K562 (cell line): Measurements from ENCODE around the gene ZNF22. TPM values are rescaled to one million over a fixed set of nuclear protein-coding genes. Genes with fewer than 3 reads are reported as not detected.

Experiments
- ARID1B ChIP-seq: fragments of 450-650 bp; IDR thresholded peaks from 2 replicates; pipeline ENCODE4 v1.6.1; 2016; ENCODE audit warnings: antibody characterized with exemption, mild to moderate bottlenecking, inconsistent platforms
- BRCA1 ChIP-seq, 2 experiments: fragments of 450-650 bp in 1 of 2; sonication (generic) in 1 of 2; formaldehyde crosslinking in 1 of 2; IDR thresholded peaks; 2 replicates each; pipeline versions ENCODE4 v1.5.0 to v1.6.1; 2017 to 2020; ENCODE audit warnings: mild to moderate bottlenecking in 1 of 2, missing genetic modification reagents in 1 of 2
- DDX20 ChIP-seq: fragments of 450-650 bp; IDR thresholded peaks from 2 replicates; pipeline ENCODE4 v1.6.1; 2016; ENCODE audit warnings: missing genetic modification characterization, low read depth, mild to moderate bottlenecking, missing compliant biosample characterization, moderate library complexity
- ELF4 ChIP-seq: fragments of 450-650 bp; formaldehyde crosslinking; IDR thresholded peaks from 2 replicates; pipeline ENCODE4 v1.4.0; 2022; ENCODE audit warnings: missing genetic modification characterization
- FOS ChIP-seq: IDR thresholded peaks from 3 replicates; pipeline ENCODE4 v1.6.1; 2011; ENCODE audit not compliant: insufficient read length; ENCODE audit errors: extremely low read depth
- GTF2B ChIP-seq: IDR thresholded peaks from 2 replicates; pipeline ENCODE4 v1.6.1; 2011; ENCODE audit not compliant: insufficient read length; ENCODE audit errors: extremely low read depth
- GTF3C2 ChIP-seq: IDR thresholded peaks from 3 replicates; pipeline ENCODE4 v1.6.1; 2011; ENCODE audit warnings: borderline replicate concordance, mild to moderate bottlenecking, moderate library complexity; ENCODE audit not compliant: insufficient read length; ENCODE audit errors: extremely low read depth
- KDM2B ChIP-seq: fragments of 250-450 bp; sonication (Bioruptor Pico); IDR thresholded peaks from 2 replicates; pipeline ENCODE4 v1.8.0; 2021; ENCODE audit warnings: mild to moderate bottlenecking, moderate library complexity
- KLF16 ChIP-seq: IDR thresholded peaks from 2 replicates; pipeline ENCODE4 v1.6.1; 2016; ENCODE audit warnings: antibody characterized with exemption
- MAX ChIP-seq: sonication (generic); formaldehyde crosslinking; IDR thresholded peaks from 2 replicates; pipeline ENCODE4 v1.9.0; 2022; ENCODE audit warnings: mild to moderate bottlenecking, missing genetic modification reagents
- MBD2 ChIP-seq: sonication (generic); IDR thresholded peaks from 2 replicates; pipeline ENCODE4 v1.6.1; 2016; ENCODE audit warnings: low read depth, borderline replicate concordance
- MEIS2 ChIP-seq: fragments of 450-650 bp; IDR thresholded peaks from 2 replicates; pipeline ENCODE4 v1.6.1; 2014; ENCODE audit warnings: mild to moderate bottlenecking; ENCODE audit not compliant: partially characterized antibody
- MITF ChIP-seq: IDR thresholded peaks from 2 replicates; pipeline ENCODE4 v1.6.1; 2014; ENCODE audit warnings: antibody characterized with exemption
- MXI1 ChIP-seq: IDR thresholded peaks from 2 replicates; pipeline ENCODE4 v1.6.1; 2011; ENCODE audit warnings: low read depth, mild to moderate bottlenecking, improper control_type of control experiment, low read length
- NFYB ChIP-seq: IDR thresholded peaks from 2 replicates; pipeline ENCODE4 v1.6.1; 2011; ENCODE audit warnings: mild to moderate bottlenecking, moderate library complexity; ENCODE audit not compliant: insufficient read length; ENCODE audit errors: extremely low read depth
- SIN3B ChIP-seq: fragments of 450-650 bp; IDR thresholded peaks from 2 replicates; pipeline ENCODE4 v1.6.1; 2017; ENCODE audit warnings: low read depth, mild to moderate bottlenecking, moderate library complexity
- TBL1XR1 ChIP-seq, 2 experiments: IDR thresholded peaks; 2 replicates each; pipeline ENCODE4 v1.6.1; 2012; ENCODE audit warnings: improper control_type of control experiment in 2 of 2, low read length in 2 of 2, mild to moderate bottlenecking in 1 of 2
- VEZF1 ChIP-seq: fragments of 200-800 bp; sonication (Bioruptor generic); IDR thresholded peaks from 2 replicates; pipeline ENCODE4 v1.6.1; 2017; ENCODE audit warnings: missing genetic modification characterization, missing compliant biosample characterization
- ZNF57 ChIP-seq: fragments of 450-650 bp; formaldehyde crosslinking; IDR thresholded peaks from 2 replicates; pipeline ENCODE4 v1.4.0; 2020; ENCODE audit warnings: mild to moderate bottlenecking, moderate library complexity
- ZNF830 ChIP-seq: fragments of 250-450 bp; sonication (Bioruptor Pico); IDR thresholded peaks from 2 replicates; pipeline ENCODE4 v1.5.0; 2021; ENCODE audit warnings: mild to moderate bottlenecking
- polyA plus RNA-seq, 8 experiments: library from polyadenylated mRNA; depleted of rRNA in 4 of 8; stranded (reverse) in 5 of 8; unstranded in 3 of 8; fragments of >200 nt; fragmentation: Nextera tagmentation in 2 of 8; fragmentation: Illumina TruSeq in 1 of 8; extraction: Ambion mirVana in 2 of 8; extraction: Trizol in 1 of 8; gene quantifications; 2 replicates each; pipeline versions ENCODE4 v1.2.1 to v1.2.3, GENCODE V29; 2011 to 2014; ENCODE audit warnings: inconsistent platforms in 1 of 8, missing spikeins in 1 of 8
- total RNA-seq, 7 experiments: library from RNA; depleted of rRNA in 6 of 7; stranded (reverse); fragments of >200 nt in 6 of 7; fragmentation: Illumina TruSeq in 2 of 7; extraction: Trizol in 2 of 7; gene quantifications; 2 replicates each; pipeline versions ENCODE4 v1.2.1 to v1.2.3, GENCODE V29; 2011 to 2021; ENCODE audit warnings: low replicate concordance in 1 of 7

ZNF22 gene
- total and polyA plus RNA-seq, 9 of the 15 experiments (the other 6 are each of a cell fraction or from before 2014, with no cell fraction given): 36.2 to 98.7 (median 51.2) TPM

GRCh38 chr10:44978570-44979280, 22.0 kb upstream of the ZNF22 start, which contains the start of gene DEPP1 (continued):
- TF ChIP-seq BRCA1 (IDR thresholded peaks at IDR 0.05): no peak
- TF ChIP-seq BRCA1 (CRISPR knock-in tag; IDR thresholded peaks at IDR 0.05): no peak
- TF ChIP-seq MITF: peak; percentile 56
- no peak for TF ChIP-seq FOS
- peak; percentile 50; the same call in 1 of the 2 replicates for TF ChIP-seq ARID1B
- TF ChIP-seq MXI1: no peak
- TF ChIP-seq MEIS2: peak; percentile 100
- no peak for TF ChIP-seq ZNF830 (CRISPR knock-in tag)
- no peak for TF ChIP-seq GTF3C2
- peak in 1 of 2 experiments; percentile 53; a peak in 1 of 4 replicates for TF ChIP-seq TBL1XR1 (IDR thresholded peaks at IDR 0.05; ENCODE audit: low read length in 2 of 2)
- TF ChIP-seq VEZF1 (CRISPR knock-in tag): peak; percentile 62; the same call in 1 of the 2 replicates
- TF ChIP-seq MAX (CRISPR knock-in tag): no peak
- TF ChIP-seq NFYB: no peak
- TF ChIP-seq SIN3B: no peak
- no peak for TF ChIP-seq ZNF57
- TF ChIP-seq DDX20 (tag): no peak
- no peak; the same call in 1 of the 2 replicates for TF ChIP-seq KDM2B (CRISPR knock-in tag)
- TF ChIP-seq KLF16: no peak
- TF ChIP-seq ELF4 (CRISPR knock-in tag): peak; percentile 36; the same call in 1 of the 2 replicates
- TF ChIP-seq GTF2B: peak; percentile 72
- TF ChIP-seq MBD2: peak; percentile 59
